SK-N-SH (cell line): ENCODE data around the gene UST. TPM values are rescaled to one million over a fixed set of nuclear protein-coding genes. Genes with fewer than 3 reads are reported as not detected.
"Not testable (repeated sequence)": the region's sequence is repeated elsewhere in the genome, so short reads cannot be mapped to it uniquely, and the experiment has no call there.

Source experiments
- CTCF ChIA-PET: fragments of 300-600, 350-600 bp; formaldehyde crosslinking; extraction: SDS; loops from one replicate; lab custom pipeline; 2021; lab: Yijun Ruan, JAX
- POLR2A ChIA-PET: fragments of 350-600 bp; sonication (Branson Sonifier 250); formaldehyde crosslinking; extraction: SDS; loops from one replicate; lab custom pipeline; 2020; ENCODE audit warnings: antibody characterized with exemption, inconsistent platforms; lab: Yijun Ruan, JAX
- DNase-seq: peaks from one replicate; pipeline ENCODE4 v3.0.0; 2012
- H2AFZ ChIP-seq: fragments of 200-600 bp; sonication (generic); 2 replicates; pipeline ENCODE4 v1.8.1; 2016; ENCODE audit warnings: antibody characterized with exemption, mild to moderate bottlenecking, low read depth
- H3F3A ChIP-seq: fragments of 200-600 bp; sonication (generic); replicated peaks from 2 replicates; pipeline ENCODE3; 2016; ENCODE audit warnings: antibody characterized with exemption, mild to moderate bottlenecking; ENCODE audit not compliant: insufficient read depth
- H3K27ac ChIP-seq, 2 experiments: fragments of 200-500 bp in 1 of 2; fragments of 200-600 bp in 1 of 2; sonication (Bioruptor generic) in 1 of 2; sonication (generic), shearing (Covaris generic) in 1 of 2; 2 replicates each; pipeline versions ENCODE4 v1.5.1 to v1.6.1; 2014 to 2016; ENCODE audit warnings: low read depth in 2 of 2, inconsistent platforms in 1 of 2, low read length in 1 of 2, mild to moderate bottlenecking in 1 of 2, mixed read lengths in 1 of 2
- H3K27me3 ChIP-seq: fragments of 200-600 bp; sonication (generic), shearing (Covaris generic); 2 replicates; pipeline ENCODE4 v1.6.1; 2016; ENCODE audit warnings: mixed run types; ENCODE audit not compliant: insufficient read depth
- H3K36me3 ChIP-seq, 2 experiments: fragments of 200-500 bp in 1 of 2; fragments of 200-600 bp in 1 of 2; sonication (Bioruptor generic) in 1 of 2; sonication (generic) in 1 of 2; replicated peaks in 1 of 2; 2 replicates each; pipeline versions ENCODE3 to v1.5.1; 2014 to 2016; ENCODE audit warnings: low read length in 1 of 2, mild to moderate bottlenecking in 1 of 2; ENCODE audit not compliant: insufficient read depth in 2 of 2, control insufficient read depth in 1 of 2
- H3K4me1 ChIP-seq, 2 experiments: fragments of 200-500 bp in 1 of 2; fragments of 200-600 bp in 1 of 2; sonication (Bioruptor generic) in 1 of 2; sonication (generic), shearing (Covaris generic) in 1 of 2; 2 replicates each; pipeline versions ENCODE4 v1.5.1 to v1.6.1; 2014 to 2016; ENCODE audit warnings: low read depth in 1 of 2, low read length in 1 of 2, mixed run types in 1 of 2; ENCODE audit not compliant: insufficient read depth in 2 of 2, control insufficient read depth in 1 of 2
- H3K4me2 ChIP-seq: fragments of 200-600 bp; sonication (generic), shearing (Covaris generic); 2 replicates; pipeline ENCODE4 v1.6.1; 2017; ENCODE audit warnings: mixed run types
- H3K4me3 ChIP-seq, 2 experiments: fragments of 200-500 bp in 1 of 2; fragments of 200-600 bp in 1 of 2; sonication (Bioruptor generic) in 1 of 2; sonication (generic), shearing (Covaris generic) in 1 of 2; 2 replicates each; pipeline versions ENCODE4 v1.5.1 to v1.8.1; 2014 to 2016; ENCODE audit warnings: low read depth in 2 of 2, inconsistent platforms in 1 of 2, low read length in 1 of 2, mild to moderate bottlenecking in 1 of 2, mixed read lengths in 1 of 2, moderate library complexity in 1 of 2
- H3K79me2 ChIP-seq: fragments of 200-600 bp; sonication (generic); 2 replicates; pipeline ENCODE4 v1.8.1; 2017; ENCODE audit warnings: mild to moderate bottlenecking; ENCODE audit not compliant: insufficient read depth
- H3K9ac ChIP-seq: fragments of 200-600 bp; sonication (generic); 2 replicates; pipeline ENCODE4 v1.6.1; 2017; ENCODE audit warnings: mixed run types
- H3K9me2 ChIP-seq: fragments of 200-600 bp; sonication (generic); 2 replicates; pipeline ENCODE4 v1.6.1; 2017; ENCODE audit warnings: mixed run types
- H3K9me3 ChIP-seq: fragments of 200-600 bp; sonication (generic); 2 replicates; pipeline ENCODE4 v1.6.1; 2017; ENCODE audit warnings: mixed run types, mild to moderate bottlenecking, moderate library complexity
- H4K20me1 ChIP-seq: fragments of 200-600 bp; sonication (generic); 2 replicates; pipeline ENCODE4 v1.6.1; 2017; ENCODE audit warnings: mild to moderate bottlenecking, mixed run types; ENCODE audit not compliant: insufficient read depth
- EP300 ChIP-seq, 2 experiments: IDR thresholded peaks; 2 replicates each; pipeline versions ENCODE4 v1.4.0 to v1.6.1; 2012; ENCODE audit warnings: borderline replicate concordance in 1 of 2, low read depth in 1 of 2, low read length in 1 of 2
- GATA2 ChIP-seq: sonication (generic); formaldehyde crosslinking; IDR thresholded peaks from 2 replicates; pipeline ENCODE4 v1.5.0; 2020; ENCODE audit warnings: mild to moderate bottlenecking, missing genetic modification reagents
- POLR2AphosphoS5 ChIP-seq: IDR thresholded peaks from 2 replicates; pipeline ENCODE4 v1.6.1; 2012; ENCODE audit warnings: low read depth, low read length
- SMC3 ChIP-seq: IDR thresholded peaks from 2 replicates; pipeline ENCODE4 v1.6.1; 2012; ENCODE audit warnings: low read depth, low read length, improper control_type of control experiment
- WGBS: methylation state at CpG from one replicate; pipeline ENCODE4 v1.1.6; 2017; ENCODE audit warnings: low lambda C conversion rate; 5-methylcytosine and 5-hydroxymethylcytosine counted together
- polyA plus RNA-seq, 3 experiments: library from polyadenylated mRNA; depleted of rRNA; stranded (reverse); fragments of >200 nt; gene quantifications; 2 replicates each; pipeline ENCODE4 v1.2.3, GENCODE V29; 2012
- TF ChIP-seq, protein P1 (sequence below): fragments of 200-600 bp; sonication (generic); IDR thresholded peaks from 2 replicates; pipeline ENCODE4 v1.6.1; 2017; ENCODE audit warnings: antibody characterized with exemption, mild to moderate bottlenecking, moderate library complexity
- TF ChIP-seq, protein P2 (sequence below): fragments of 150-350 bp; IDR thresholded peaks from 2 replicates; pipeline ENCODE4 v1.6.1; 2016; ENCODE audit warnings: mild to moderate bottlenecking, low read depth, low read length

The UST gene
- polyA plus RNA-seq, 1 of the 3 experiments (the other 2 are of a cell fraction): 1.7 TPM

DNA sequence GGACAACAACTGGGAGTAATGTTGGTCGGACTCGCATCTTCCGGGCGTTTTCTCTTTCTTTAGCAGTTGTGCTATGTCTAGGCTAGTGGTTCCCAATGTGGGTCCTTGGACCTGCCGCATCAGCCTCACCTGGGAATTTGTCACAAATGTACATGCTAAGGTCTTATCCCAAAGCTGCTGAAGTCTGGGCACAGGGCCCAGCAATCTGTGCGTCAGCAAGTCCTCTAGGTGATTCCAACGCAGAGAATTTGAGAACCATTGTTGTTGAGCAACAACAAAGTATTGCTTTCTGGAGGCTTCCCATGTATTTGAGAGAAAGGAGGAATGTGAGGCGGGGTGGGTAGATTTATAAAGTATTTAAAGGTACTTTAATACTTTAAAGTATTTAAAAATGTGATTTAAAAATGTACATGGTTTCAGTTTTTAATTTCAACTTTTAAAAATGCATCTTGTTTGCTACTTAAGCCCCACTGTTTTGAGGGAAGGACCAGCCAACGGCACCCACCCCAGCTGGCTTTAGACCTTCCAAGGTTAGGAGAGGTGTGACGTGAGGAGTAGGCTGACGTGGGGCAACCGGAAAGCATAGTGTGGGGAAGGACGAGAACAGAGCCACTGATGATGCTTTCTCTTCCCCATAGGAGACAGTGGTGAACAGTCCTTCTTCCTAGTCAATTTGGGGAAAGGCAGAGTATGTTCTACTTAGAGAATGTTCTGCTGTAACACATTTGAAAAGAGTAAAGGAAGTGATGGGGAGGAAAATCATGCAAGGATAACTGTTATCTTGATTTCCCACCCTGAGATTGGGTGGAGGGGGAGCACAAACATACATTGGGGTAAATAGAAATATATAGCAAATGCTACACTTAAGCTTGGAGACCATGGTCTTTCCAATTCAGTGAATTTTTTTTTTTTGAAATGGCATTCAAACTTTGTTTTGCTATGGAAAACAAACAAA is 4.3 kb downstream of the UST start (continued):
- TF ChIP-seq SMC3: no peak

DNA sequence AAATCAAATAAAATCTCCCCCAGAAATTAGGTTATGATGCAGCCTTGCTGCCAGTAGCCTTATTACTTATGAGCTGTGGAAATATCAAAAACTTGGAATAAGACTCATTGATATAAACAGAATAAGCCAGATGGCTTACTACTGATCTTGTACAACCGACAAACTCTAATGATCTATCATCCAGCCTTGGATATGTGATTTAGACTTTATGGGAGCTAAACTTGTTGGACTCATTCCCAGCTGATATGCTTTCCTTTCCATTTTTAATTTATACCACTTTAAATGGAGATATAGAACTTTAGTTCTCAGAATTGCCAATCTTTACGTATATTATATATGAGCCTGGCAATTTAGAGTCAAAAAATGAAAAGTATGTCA is 5.0 kb downstream of the UST start:
- Histone ChIP-seq H3K79me2 (no peaks in the 10 kb centered on the region), H3F3A (no peaks in the 10 kb centered on the region), H3K4me1 (no peaks in the 10 kb centered on the region; a peak in 1 of 4 replicates), H3K9ac (no peak overlapping the region), H3K27ac (no peak overlapping the region), H3K36me3 (no peaks in the 10 kb centered on the region), H3K4me3 (no peak overlapping the region), H2AFZ (no peak overlapping the region), H3K27me3 (peaks cover 23% of the 10 kb centered on the region; the same call in 1 of the 2 replicates), H3K9me3 (no peaks in the 10 kb centered on the region), H3K4me2 (no peak overlapping the region), H4K20me1 (no peaks in the 10 kb centered on the region), H3K9me2 (no peaks in the 10 kb centered on the region)
- DNase-seq: no peak
- ChIA-PET POLR2A (no interaction called here), CTCF (no interaction called here)
- TF ChIP-seq, protein P1, sequence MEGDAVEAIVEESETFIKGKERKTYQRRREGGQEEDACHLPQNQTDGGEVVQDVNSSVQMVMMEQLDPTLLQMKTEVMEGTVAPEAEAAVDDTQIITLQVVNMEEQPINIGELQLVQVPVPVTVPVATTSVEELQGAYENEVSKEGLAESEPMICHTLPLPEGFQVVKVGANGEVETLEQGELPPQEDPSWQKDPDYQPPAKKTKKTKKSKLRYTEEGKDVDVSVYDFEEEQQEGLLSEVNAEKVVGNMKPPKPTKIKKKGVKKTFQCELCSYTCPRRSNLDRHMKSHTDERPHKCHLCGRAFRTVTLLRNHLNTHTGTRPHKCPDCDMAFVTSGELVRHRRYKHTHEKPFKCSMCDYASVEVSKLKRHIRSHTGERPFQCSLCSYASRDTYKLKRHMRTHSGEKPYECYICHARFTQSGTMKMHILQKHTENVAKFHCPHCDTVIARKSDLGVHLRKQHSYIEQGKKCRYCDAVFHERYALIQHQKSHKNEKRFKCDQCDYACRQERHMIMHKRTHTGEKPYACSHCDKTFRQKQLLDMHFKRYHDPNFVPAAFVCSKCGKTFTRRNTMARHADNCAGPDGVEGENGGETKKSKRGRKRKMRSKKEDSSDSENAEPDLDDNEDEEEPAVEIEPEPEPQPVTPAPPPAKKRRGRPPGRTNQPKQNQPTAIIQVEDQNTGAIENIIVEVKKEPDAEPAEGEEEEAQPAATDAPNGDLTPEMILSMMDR: no peak
- TF ChIP-seq EP300 (IDR thresholded peaks at IDR 0.05; ENCODE audit: borderline replicate concordance in 1 of 2, low read depth in 1 of 2, low read length in 1 of 2) (no peak), POLR2AphosphoS5 (no peak), GATA2 (CRISPR knock-in tag) (no peak)
- TF ChIP-seq, protein P2, sequence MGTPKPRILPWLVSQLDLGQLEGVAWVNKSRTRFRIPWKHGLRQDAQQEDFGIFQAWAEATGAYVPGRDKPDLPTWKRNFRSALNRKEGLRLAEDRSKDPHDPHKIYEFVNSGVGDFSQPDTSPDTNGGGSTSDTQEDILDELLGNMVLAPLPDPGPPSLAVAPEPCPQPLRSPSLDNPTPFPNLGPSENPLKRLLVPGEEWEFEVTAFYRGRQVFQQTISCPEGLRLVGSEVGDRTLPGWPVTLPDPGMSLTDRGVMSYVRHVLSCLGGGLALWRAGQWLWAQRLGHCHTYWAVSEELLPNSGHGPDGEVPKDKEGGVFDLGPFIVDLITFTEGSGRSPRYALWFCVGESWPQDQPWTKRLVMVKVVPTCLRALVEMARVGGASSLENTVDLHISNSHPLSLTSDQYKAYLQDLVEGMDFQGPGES: no peak
- 4% methylated on average over 2 of the region's 2 CpGs for WGBS

DNA sequence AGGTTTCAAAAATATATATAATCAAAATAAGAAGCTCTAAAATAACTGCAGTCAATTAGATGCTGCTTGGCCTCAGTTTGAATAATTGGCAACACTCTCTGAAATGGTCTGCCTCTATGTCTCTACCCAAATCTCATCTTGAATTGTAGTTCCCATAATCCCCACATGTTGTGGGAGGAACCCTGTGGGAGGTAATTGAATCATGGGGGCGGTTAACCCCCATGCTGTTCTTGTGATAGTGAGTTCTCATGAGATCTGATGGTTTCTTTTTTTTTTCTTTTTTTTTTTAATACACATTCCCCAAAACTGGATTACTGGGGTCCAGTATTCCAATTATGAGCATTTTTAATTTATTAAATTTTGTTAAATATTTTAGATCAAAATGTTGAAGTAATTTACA is 8.5 kb downstream of the UST start:
- POLR2A ChIA-PET, H4K20me1 ChIP-seq, H3K9me2 ChIP-seq, H3K4me2 ChIP-seq, DNase-seq, H3K36me3 ChIP-seq, H3K4me3 ChIP-seq, H2AFZ ChIP-seq, H3K9me3 ChIP-seq, H3F3A ChIP-seq, CTCF ChIA-PET, H3K4me1 ChIP-seq, H3K27ac ChIP-seq, H3K9ac ChIP-seq, H3K79me2 ChIP-seq: not testable (repeated sequence)
- H3K27me3 ChIP-seq: peaks cover 11% of the 10 kb centered on the region; the same call in 1 of the 2 replicates
- 0% methylated on average over 1 of the region's 1 CpG for WGBS
